HT-29 (cell line): ENCODE measurements around the gene ATF5. TPM values are rescaled to one million over a fixed set of nuclear protein-coding genes. Genes with fewer than 3 reads are reported as not detected.

Source experiments
- DNase-seq: peaks from one replicate; pipeline ENCODE4 v3.0.0-alpha.2; 2015; ENCODE audit warnings: low spot score
- total RNA-seq: library from RNA; depleted of rRNA; stranded (reverse); fragments of >200 nt; shearing (Covaris generic); gene quantifications from 2 replicates; pipeline ENCODE4 v1.2.3, GENCODE V29; 2014; rRNA removed

Gene ATF5
- total RNA-seq, 1 experiment from 2014 or later = 32.8 TPM

GRCh38 chr19:49976496-49976895 lies 47.5 kb downstream of the ATF5 start:
- DNase-seq = no peak

- DNase-seq = no peak
These were observed 48.1 kb downstream of the ATF5 start for GRCh38 chr19:49977076-49977475.

- no peak for DNase-seq
These were observed 48.9 kb downstream of the ATF5 start for GRCh38 chr19:49977881-49978280.

GRCh38 chr19:49978324-49978723 lies 49.3 kb downstream of the ATF5 start:
- no peak for DNase-seq

GRCh38 chr19:49981603-49982593 lies 52.9 kb downstream of the ATF5 start:
- DNase-seq = no peak

Other genes with a start within 250 kb of the ATF5 start
- gene ADM5, start 239.6 kb upstream of the ATF5 start, total RNA-seq = 9.2 and 10.0 TPM in 2 replicates
- gene CPT1C, start 238.1 kb upstream of the ATF5 start, total RNA-seq = 0.47 and 1.4 TPM in 2 replicates
- gene TSKS, start 165.9 kb upstream of the ATF5 start, total RNA-seq = not detected in 2 replicates
- 122 and 131 TPM in 2 replicates for gene AP2A1, start 162.2 kb upstream of the ATF5 start, total RNA-seq
- gene FUZ, start 115.9 kb upstream of the ATF5 start, total RNA-seq = 2.0 and 3.1 TPM in 2 replicates
- gene MED25, start 110.9 kb upstream of the ATF5 start, total RNA-seq = 88.3 and 91.9 TPM in 2 replicates
- gene PTOV1, start 78.0 kb upstream of the ATF5 start, total RNA-seq = 188 and 218 TPM in 2 replicates
- 215 and 243 TPM in 2 replicates for gene PNKP, start 61.6 kb upstream of the ATF5 start, total RNA-seq
- 89.9 and 96.4 TPM in 2 replicates for gene AKT1S1, start 51.9 kb upstream of the ATF5 start, total RNA-seq
- 34.5 and 38.4 TPM in 2 replicates for gene TBC1D17, start 51.5 kb upstream of the ATF5 start, total RNA-seq
- 1.1 and 2.3 TPM in 2 replicates for gene IL4I1, start 32.3 kb upstream of the ATF5 start, total RNA-seq
- 133 TPM in 2 replicates for gene NUP62, start 299 bp downstream of the ATF5 start, total RNA-seq
- gene SIGLEC11, start 32.0 kb downstream of the ATF5 start, total RNA-seq = not detected in 2 replicates
- gene VRK3, start 96.2 kb downstream of the ATF5 start, total RNA-seq = 46.1 and 47.7 TPM in 2 replicates
- gene ZNF473, start 96.8 kb downstream of the ATF5 start, total RNA-seq = 18.9 and 25.1 TPM in 2 replicates
- not detected in 2 replicates for gene IZUMO2, start 234.1 kb downstream of the ATF5 start, total RNA-seq